Hematopoietic multipotent progenitor cell treated with erythropoietin and hydrocortisone succinate and interleukin-3 and kit ligand, for 6 days (in vitro differentiated cells): Measurements from ENCODE around the gene MYO1D.
A peak's percentile ranks its signal among the peaks of the same experiment; 100 is the strongest.
"Not testable (repeated sequence)": the region's sequence is repeated elsewhere in the genome, so short reads cannot be mapped to it uniquely, and the experiment has no call there.

Experiments used
- DNase-seq: peaks from one replicate; pipeline ENCODE4 v3.0.0-alpha.2; 2015

The MYO1D gene

GRCh38 chr17:32769846-32770245 is 107.1 kb downstream of the MYO1D start:
- no peak for DNase-seq

GRCh38 chr17:32763855-32764439 is 113.0 kb downstream of the MYO1D start:
- DNase-seq: peak; percentile 41

- no peak for DNase-seq
These were observed 117.4 kb downstream of the MYO1D start for GRCh38 chr17:32759476-32759875.

GRCh38 chr17:32757963-32758362 is 119.0 kb downstream of the MYO1D start:
- DNase-seq: no peak

GRCh38 chr17:32756696-32757095 is 120.2 kb downstream of the MYO1D start:
- DNase-seq: no peak

GRCh38 chr17:32755045-32755805 is 121.7 kb downstream of the MYO1D start:
- DNase-seq: peak; percentile 82

- no peak for DNase-seq
These were observed 124.0 kb downstream of the MYO1D start for GRCh38 chr17:32752934-32753333.

- DNase-seq: no peak
These were observed 129.1 kb downstream of the MYO1D start for GRCh38 chr17:32747856-32748255.

GRCh38 chr17:32746698-32747097 is 130.2 kb downstream of the MYO1D start:
- peak; percentile 9 for DNase-seq

GRCh38 chr17:32746280-32746679 is 130.6 kb downstream of the MYO1D start:
- no peak for DNase-seq

GRCh38 chr17:32742681-32743538 is 134.0 kb downstream of the MYO1D start:
- DNase-seq: no peak

GRCh38 chr17:32741381-32741780 is 135.5 kb downstream of the MYO1D start:
- DNase-seq: no peak

- no peak for DNase-seq
These were observed 137.2 kb downstream of the MYO1D start for GRCh38 chr17:32739722-32740121.

GRCh38 chr17:32739151-32739550 is 137.8 kb downstream of the MYO1D start:
- DNase-seq: not testable (repeated sequence)

GRCh38 chr17:32733401-32733800 is 143.5 kb downstream of the MYO1D start:
- DNase-seq: no peak

GRCh38 chr17:32732900-32733299 is 144.0 kb downstream of the MYO1D start:
- DNase-seq: no peak

- no peak for DNase-seq
These were observed 144.7 kb downstream of the MYO1D start for GRCh38 chr17:32732296-32732642.

- DNase-seq: no peak
These were observed 145.2 kb downstream of the MYO1D start for GRCh38 chr17:32731556-32732295.

GRCh38 chr17:32727681-32728080 is 149.2 kb downstream of the MYO1D start:
- DNase-seq: no peak

- DNase-seq: no peak
These were observed 151.2 kb downstream of the MYO1D start for GRCh38 chr17:32725697-32726096.

GRCh38 chr17:32723310-32723955 is 153.5 kb downstream of the MYO1D start:
- DNase-seq: no peak

- no peak for DNase-seq
These were observed 154.2 kb downstream of the MYO1D start for GRCh38 chr17:32722733-32723132.

GRCh38 chr17:32720671-32721070 is 156.3 kb downstream of the MYO1D start:
- DNase-seq: no peak
